Measurements from ENCODE around the gene MMP24.
A peak's percentile ranks its signal among the peaks of the same experiment; 100 is the strongest.

Gene MMP24

DNA sequence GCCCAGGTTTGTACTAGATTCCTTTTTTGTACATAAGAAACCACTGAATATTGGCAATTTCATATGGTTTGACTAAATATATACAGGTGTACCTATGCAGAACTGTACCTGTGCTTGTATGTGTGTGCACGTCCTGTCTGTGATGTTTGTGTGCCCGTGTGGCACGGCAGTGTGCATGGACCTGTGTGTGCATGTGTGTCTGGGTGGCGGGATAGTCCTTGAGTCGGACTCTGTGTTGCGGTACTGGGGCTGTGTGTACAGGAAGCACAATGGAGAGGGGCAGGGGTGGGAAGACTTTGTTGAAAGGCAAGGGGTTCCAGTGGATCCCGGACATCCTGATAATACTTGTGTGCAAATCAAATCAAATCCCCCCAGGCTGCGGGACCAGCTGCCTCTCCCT is 69.2 kb downstream of the MMP24 start:
- ATAC-seq: no peak

DNA sequence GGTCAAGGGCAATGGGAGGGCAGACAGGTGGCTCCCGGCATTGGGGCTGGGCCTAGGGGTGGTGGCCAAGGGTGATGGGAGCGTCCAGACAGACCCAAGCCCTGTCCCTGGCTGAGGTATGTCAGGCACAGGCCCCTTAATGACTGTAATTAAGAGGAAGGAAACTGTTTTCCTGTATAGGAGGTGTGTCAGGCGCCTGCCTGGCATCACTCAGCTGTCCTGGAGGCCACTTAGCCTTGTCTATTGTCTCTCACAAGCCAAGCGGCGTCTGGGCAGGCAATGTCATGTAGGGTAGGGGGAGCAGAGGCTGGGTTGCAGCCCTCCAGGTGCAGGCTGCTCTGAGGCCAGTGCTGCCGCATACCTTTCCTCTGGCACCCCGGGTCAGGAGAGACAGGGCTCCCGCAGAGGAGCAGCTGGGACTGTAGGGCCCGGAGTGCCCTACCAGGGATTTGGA is 69.6 kb downstream of the MMP24 start:
- no peak for ATAC-seq

DNA sequence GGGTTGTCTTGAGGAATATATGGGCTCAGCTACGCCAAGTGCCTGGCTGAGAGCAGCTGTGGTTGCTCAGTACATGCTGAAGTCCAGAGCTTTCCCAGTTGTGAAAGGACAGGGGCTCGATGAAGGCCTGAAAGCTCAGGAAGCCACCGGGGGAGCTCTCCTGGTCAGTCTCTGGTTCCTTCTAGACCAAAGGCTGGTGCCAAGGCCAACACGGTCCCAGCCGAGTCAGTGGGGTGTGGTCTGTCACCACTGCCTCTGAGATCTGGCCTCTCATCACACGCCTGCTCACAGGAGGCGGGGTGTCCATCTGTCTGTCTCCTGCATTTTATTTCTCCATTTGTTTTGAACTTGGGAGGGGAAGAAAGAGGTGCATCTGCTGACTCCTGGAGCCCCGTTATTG is 70.7 kb downstream of the MMP24 start:
- ATAC-seq: no peak

GRCh38 chr20:35297740-35298139 is 71.2 kb downstream of the MMP24 start:
- ATAC-seq: no peak

- ATAC-seq: no peak
These were observed 71.8 kb downstream of the MMP24 start for GRCh38 chr20:35298264-35298663.

DNA sequence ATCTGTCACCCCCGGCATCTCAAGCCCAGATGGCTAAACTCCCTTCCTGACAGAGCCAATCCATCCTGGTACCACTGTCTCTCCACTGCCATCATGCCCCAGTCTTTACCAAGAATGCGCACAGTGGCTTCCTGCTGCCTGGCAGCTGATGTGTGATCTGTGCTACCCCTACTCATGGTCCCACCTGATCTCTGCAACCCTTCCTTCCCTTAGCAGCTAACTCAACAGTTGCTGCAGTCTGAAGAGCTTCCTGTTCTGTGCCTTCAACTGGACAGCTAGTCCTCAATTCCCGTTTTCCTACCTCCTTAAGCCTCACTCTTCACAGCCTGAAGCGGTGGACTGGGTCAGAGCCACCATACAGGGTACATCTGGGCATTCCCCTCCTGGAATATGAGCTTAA is 73.3 kb downstream of the MMP24 start:
- no peak for ATAC-seq

DNA sequence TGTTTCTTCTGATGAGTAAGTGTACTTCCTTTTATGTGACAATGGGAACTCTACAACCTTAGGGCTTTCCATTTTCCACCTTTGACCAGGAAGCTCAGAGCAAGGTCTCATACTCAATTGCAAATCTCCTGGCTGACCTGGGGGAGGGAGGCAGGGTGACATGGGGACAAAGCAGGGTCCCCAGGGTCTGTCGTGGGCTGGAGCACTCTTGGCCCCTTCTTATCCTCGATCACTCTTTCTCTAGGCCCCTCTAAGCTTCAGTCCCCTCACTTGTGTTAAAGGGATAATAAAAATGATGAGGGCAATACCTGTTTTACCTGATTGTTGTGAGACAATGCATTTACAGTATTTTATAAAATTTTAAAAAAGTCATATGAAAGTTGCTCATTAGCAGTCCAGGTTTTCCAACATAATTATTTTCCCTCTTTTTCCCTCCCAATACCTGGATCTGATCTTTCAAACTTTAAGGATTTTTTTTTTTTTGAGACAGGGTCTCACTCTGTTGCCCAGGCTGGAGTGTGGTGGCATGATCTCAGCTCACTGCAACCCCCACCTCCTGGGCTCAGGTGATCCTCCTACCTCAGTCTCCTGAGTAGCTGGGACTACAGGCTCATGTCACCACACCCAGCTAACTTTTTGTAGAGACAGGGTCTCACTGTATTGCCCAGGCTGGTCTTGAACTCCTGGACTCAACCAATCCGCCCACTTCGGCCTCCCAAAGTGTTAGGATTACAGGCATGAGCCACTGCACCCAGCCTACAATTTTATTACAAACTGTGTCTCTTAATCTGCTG is 74.2 kb downstream of the MMP24 start:
- no peak for ATAC-seq

- no peak for ATAC-seq
These were observed 74.9 kb downstream of the MMP24 start for GRCh38 chr20:35301426-35301825.

DNA sequence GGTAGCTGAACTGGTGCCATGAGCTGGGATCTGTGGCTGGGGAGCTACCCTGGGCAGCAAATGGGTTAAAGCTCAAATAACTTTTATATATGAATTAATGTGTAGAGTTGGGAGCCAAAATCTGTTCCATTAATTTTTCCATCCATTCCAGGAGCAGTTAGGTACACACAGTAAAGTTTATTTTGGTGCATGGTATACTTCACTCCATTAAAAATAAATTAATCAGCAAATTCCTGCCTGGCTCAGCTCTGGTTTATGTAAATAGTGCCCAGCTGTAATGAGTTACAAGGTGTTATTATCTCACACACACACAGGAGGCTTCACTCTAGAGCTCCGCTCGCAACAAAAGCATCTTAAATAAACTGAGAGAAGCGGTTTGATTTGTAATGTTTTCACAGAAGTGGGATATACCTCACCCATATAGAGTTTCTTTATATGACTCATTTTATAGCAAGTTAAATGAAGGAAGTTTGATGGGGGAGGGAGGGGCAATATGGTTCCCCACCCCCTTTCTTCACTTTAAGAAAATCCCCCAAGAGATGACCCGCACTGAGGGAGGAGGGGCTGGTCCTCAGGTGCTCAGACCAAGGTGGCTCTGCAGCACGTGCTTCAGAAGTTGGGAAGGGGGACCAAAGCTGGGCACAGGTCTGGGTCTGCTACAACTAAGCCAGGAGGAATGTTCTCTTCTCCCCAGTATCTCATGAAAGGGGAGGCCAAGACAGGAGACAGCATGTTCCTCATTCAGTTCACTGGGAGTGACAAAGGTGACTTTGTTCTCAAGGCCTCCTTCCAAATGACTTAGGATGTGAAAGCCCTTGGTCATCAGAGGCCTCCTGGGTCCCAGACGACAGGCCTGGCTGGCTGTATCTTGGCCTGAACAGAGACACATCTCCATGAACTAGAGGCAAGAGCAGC is 76.2 kb downstream of the MMP24 start:
- ATAC-seq: peak in 1 of 2 donors; percentile 11

DNA sequence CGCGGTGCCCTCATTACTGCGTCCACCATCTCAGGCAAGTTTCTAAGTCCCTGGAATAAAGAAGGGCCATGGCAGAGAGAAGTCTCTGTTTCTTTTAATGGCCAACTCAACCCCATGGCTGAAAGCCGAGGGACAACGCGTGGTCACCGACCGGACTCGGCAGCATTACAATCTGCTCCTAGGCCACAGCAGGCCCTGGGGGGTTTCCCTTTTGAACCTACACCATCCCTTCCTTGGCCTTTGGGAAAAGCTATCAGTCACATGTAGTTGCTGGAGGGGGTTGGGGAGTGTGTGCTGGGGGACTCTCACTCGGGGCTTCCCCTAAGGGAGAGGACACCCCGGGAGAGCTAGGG is 76.9 kb downstream of the MMP24 start:
- ATAC-seq: no peak

- peak; percentile 50 to 54 for ATAC-seq
These were observed 77.4 kb downstream of the MMP24 start for GRCh38 chr20:35303735-35304491.

- no peak for ATAC-seq
These were observed 78.5 kb downstream of the MMP24 start for GRCh38 chr20:35304956-35305355.

- ATAC-seq: peak; percentile 98 to 99
These were observed 79.4 kb downstream of the MMP24 start for GRCh38 chr20:35305682-35306556.

DNA sequence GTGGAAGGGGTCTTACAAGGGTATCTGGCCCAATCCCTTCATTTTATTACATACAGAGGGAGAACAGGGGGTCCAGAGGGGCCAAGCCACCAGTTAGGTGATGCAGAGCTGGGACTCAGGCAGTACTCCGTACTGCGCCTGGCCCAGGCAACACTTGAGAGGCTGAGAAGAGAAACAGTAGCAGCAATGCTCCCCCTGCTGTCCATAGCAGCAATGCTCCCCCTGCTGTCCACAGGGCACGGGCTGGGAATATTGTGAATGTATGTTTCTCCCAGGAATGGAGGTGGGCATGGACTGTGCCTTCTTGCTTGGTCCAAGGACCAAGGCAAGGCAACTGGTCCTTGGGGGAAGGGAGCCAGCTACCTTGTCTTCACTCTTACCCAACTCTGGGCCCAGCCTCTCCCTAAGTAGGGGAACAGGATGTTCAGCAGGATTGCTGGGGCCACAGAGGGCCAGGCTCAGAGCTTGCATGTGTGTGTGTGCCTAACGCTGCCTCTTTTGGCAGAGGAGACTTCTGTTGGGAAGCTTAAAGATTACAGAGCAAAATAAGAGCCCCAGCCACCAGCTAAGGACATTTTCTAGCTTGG is 80.5 kb downstream of the MMP24 start:
- no peak for ATAC-seq

- no peak for ATAC-seq
These were observed 81.5 kb downstream of the MMP24 start for GRCh38 chr20:35307666-35308653.

- ATAC-seq: peak; percentile 90 to 91
These were observed 84.9 kb downstream of the MMP24 start for GRCh38 chr20:35311409-35311808.

DNA sequence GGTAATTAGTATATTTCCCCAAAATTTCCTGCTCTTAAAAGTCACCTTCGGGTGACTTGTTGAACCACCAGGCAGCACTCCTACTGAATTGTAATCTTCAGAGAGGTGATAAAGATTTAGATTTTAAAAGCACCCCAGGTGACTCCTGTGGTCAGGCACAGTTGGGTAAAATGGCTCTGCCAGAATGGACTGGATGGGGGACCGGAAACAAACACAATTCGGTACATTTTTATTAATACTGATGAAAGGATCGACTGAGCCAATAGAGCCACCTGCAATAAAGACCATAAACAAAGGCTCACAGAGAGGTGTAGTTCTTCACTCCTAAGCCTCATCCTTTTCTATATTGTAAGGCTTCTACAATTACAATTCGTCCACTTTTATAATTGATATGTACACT is 85.3 kb downstream of the MMP24 start:
- ATAC-seq: peak; percentile 8 to 9

- ATAC-seq: peak; percentile 12 to 61
These were observed 85.8 kb downstream of the MMP24 start for GRCh38 chr20:35312318-35312717.

DNA sequence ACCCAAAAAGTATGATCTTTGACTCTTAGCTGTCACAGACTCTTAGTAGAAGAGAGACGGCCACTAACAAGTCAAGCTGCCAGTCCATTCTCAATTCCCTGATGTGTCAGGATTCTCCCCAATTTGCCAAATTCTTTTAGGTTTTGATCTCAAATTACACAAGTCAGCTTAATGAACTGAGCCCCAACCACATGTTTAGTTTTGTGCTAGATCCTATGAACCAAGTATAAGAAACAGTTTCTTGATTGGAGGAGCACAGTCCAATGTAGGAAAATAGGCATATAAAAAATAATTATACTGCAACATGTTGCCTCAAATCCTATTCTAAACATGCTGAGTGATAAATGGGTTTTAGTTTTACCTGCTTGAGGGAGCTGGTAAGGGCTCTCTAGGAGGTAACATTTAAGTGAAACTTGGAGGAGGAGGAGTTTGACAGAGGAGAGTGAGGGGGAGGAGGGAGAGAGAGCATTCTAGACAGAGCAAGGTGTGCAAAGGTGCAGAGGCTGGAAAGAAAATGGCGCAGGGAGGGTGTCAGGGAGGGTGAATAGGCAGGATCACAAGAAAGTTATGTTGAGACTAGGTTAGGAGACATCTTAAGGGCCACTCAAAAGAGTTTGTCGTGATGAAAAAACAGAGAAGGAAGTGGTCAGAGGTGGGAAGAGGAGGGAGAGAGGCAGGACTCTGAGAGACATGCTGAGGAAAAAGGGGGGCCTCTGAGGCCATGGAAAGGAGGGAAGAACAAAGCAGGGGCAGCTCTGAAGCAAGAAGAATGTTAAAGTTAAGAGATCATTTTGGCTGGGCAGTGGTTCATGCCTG is 88.5 kb downstream of the MMP24 start:
- ATAC-seq: no peak

Data from activated CD4-positive, CD25-positive, alpha-beta regulatory T cell treated with anti-CD3 and anti-CD28 coated beads, Interleukin-2, amount 50 U/mL, for 24 hours (primary cell).